Measurements from ENCODE around the gene IPO13. TPM values are rescaled to one million over a fixed set of nuclear protein-coding genes. Genes with fewer than 3 reads are reported as not detected.

The IPO13 gene
- total RNA-seq, 1 donor from 2014 or later, result 60.6 TPM

Other genes starting within 250 kb of the IPO13 start
- gene ST3GAL3, start 239.4 kb upstream of the IPO13 start, total RNA-seq, result 30.1 TPM
- gene ARTN, start 13.1 kb upstream of the IPO13 start, total RNA-seq, result 0.70 TPM
- 15.5 TPM for gene DPH2, start 23.1 kb downstream of the IPO13 start, total RNA-seq
- 81.6 TPM for gene ATP6V0B, start 28.0 kb downstream of the IPO13 start, total RNA-seq
- 44.3 TPM for gene B4GALT2, start 32.3 kb downstream of the IPO13 start, total RNA-seq
- gene CCDC24, start 44.6 kb downstream of the IPO13 start, total RNA-seq, result 1.9 TPM
- gene SLC6A9, start 84.5 kb downstream of the IPO13 start, total RNA-seq, result 1.8 TPM
- not detected for gene KLF17, start 171.9 kb downstream of the IPO13 start, total RNA-seq
- gene KLF18, start 194.7 kb downstream of the IPO13 start, total RNA-seq, result not detected

Measured in cardiac septum (tissue), 1 donor.